Measurements from ENCODE around the gene KLHDC3.

- TF ChIP-seq, protein P1, sequence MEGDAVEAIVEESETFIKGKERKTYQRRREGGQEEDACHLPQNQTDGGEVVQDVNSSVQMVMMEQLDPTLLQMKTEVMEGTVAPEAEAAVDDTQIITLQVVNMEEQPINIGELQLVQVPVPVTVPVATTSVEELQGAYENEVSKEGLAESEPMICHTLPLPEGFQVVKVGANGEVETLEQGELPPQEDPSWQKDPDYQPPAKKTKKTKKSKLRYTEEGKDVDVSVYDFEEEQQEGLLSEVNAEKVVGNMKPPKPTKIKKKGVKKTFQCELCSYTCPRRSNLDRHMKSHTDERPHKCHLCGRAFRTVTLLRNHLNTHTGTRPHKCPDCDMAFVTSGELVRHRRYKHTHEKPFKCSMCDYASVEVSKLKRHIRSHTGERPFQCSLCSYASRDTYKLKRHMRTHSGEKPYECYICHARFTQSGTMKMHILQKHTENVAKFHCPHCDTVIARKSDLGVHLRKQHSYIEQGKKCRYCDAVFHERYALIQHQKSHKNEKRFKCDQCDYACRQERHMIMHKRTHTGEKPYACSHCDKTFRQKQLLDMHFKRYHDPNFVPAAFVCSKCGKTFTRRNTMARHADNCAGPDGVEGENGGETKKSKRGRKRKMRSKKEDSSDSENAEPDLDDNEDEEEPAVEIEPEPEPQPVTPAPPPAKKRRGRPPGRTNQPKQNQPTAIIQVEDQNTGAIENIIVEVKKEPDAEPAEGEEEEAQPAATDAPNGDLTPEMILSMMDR (IDR thresholded peaks at IDR 0.05; ENCODE audit: low read length): no peak
- TF ChIP-seq EZH2 (IDR thresholded peaks at IDR 0.05; ENCODE audit: borderline replicate concordance, low read length): no peak
These were observed 5.1 kb downstream of the KLHDC3 start for GRCh38 chr6:43019152-43019551.
